Neural cell (in vitro differentiated cells): ENCODE measurements around the gene AGFG1.

ENCODE experiments used
- EZH2 ChIP-seq: fragments of 200-600, 300-800 bp; shearing (Covaris generic), sonication (generic); IDR thresholded peaks from 2 replicates; pipeline ENCODE4 v1.6.1; 2014; ENCODE audit warnings: antibody characterized with exemption, low read length, borderline replicate concordance, mild to moderate bottlenecking; ENCODE audit not compliant: insufficient read depth, poor library complexity, severe bottlenecking
- POLR2AphosphoS5 ChIP-seq: IDR thresholded peaks from 2 replicates; pipeline ENCODE4 v1.6.1; 2012
- RAD21 ChIP-seq: fragments of 450-650 bp; conservative IDR thresholded peaks from 2 replicates; pipeline ENCODE4 v1.6.1; 2014; ENCODE audit warnings: antibody characterized with exemption, mild to moderate bottlenecking, moderate library complexity
- TF ChIP-seq, protein P1 (sequence below): fragments of 450-650 bp; IDR thresholded peaks from 2 replicates; pipeline ENCODE4 v1.5.1; 2014; ENCODE audit warnings: antibody characterized with exemption, mild to moderate bottlenecking, moderate library complexity; ENCODE audit not compliant: poor library complexity, severe bottlenecking
- TF ChIP-seq, protein P2 (sequence below): IDR thresholded peaks from 2 replicates; pipeline ENCODE4 v1.6.1; 2012; ENCODE audit warnings: borderline replicate concordance

DNA sequence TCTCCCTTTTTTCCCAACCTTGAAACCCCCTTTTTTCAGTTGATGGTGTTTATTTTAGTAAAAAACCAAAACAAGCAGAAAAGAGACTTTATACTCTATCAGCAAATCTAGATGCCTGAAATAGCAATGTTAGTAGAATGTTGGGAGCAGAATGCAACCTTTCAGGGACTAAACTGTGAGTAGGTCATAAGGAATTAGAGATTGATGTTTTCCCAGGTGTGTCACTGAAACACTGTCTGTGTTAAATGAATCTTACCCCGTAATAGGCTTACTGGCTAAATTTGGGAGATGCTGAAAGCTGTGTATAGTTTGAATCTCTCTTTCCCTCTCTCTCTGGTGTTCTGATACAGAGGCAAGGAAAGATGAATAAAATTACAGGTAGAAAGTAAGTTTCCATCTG, 43.8 kb downstream of the AGFG1 start:
- no peak for TF ChIP-seq EZH2
- TF ChIP-seq, protein P1, sequence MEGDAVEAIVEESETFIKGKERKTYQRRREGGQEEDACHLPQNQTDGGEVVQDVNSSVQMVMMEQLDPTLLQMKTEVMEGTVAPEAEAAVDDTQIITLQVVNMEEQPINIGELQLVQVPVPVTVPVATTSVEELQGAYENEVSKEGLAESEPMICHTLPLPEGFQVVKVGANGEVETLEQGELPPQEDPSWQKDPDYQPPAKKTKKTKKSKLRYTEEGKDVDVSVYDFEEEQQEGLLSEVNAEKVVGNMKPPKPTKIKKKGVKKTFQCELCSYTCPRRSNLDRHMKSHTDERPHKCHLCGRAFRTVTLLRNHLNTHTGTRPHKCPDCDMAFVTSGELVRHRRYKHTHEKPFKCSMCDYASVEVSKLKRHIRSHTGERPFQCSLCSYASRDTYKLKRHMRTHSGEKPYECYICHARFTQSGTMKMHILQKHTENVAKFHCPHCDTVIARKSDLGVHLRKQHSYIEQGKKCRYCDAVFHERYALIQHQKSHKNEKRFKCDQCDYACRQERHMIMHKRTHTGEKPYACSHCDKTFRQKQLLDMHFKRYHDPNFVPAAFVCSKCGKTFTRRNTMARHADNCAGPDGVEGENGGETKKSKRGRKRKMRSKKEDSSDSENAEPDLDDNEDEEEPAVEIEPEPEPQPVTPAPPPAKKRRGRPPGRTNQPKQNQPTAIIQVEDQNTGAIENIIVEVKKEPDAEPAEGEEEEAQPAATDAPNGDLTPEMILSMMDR, result no peak
- TF ChIP-seq RAD21, result no peak
- TF ChIP-seq POLR2AphosphoS5, result no peak
- TF ChIP-seq, protein P2, sequence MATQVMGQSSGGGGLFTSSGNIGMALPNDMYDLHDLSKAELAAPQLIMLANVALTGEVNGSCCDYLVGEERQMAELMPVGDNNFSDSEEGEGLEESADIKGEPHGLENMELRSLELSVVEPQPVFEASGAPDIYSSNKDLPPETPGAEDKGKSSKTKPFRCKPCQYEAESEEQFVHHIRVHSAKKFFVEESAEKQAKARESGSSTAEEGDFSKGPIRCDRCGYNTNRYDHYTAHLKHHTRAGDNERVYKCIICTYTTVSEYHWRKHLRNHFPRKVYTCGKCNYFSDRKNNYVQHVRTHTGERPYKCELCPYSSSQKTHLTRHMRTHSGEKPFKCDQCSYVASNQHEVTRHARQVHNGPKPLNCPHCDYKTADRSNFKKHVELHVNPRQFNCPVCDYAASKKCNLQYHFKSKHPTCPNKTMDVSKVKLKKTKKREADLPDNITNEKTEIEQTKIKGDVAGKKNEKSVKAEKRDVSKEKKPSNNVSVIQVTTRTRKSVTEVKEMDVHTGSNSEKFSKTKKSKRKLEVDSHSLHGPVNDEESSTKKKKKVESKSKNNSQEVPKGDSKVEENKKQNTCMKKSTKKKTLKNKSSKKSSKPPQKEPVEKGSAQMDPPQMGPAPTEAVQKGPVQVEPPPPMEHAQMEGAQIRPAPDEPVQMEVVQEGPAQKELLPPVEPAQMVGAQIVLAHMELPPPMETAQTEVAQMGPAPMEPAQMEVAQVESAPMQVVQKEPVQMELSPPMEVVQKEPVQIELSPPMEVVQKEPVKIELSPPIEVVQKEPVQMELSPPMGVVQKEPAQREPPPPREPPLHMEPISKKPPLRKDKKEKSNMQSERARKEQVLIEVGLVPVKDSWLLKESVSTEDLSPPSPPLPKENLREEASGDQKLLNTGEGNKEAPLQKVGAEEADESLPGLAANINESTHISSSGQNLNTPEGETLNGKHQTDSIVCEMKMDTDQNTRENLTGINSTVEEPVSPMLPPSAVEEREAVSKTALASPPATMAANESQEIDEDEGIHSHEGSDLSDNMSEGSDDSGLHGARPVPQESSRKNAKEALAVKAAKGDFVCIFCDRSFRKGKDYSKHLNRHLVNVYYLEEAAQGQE, result no peak
